Transverse colon (tissue), 4 donors: ENCODE measurements around the gene TRPM3. TPM values are rescaled to one million over a fixed set of nuclear protein-coding genes. Genes with fewer than 3 reads are reported as not detected.

Experiments
- DNase-seq: peaks from one replicate; pipeline ENCODE4 v3.0.0-alpha.2; 2019
- H3K27ac ChIP-seq, 4 donors: fragments of 200-600 bp; sonication (generic); 2 replicates each; pipeline ENCODE4 v1.5.1; 2016 to 2018; ENCODE audit warnings: inconsistent platforms in 4 of 4
- H3K27me3 ChIP-seq: fragments of 200-600 bp; sonication (generic); 2 replicates; pipeline ENCODE4 v1.5.1; 2017; ENCODE audit warnings: inconsistent platforms
- H3K36me3 ChIP-seq, 4 donors: fragments of 200-600 bp; sonication (generic); 2 replicates each; pipeline ENCODE4 v1.5.1; 2017 to 2019; ENCODE audit warnings: inconsistent platforms in 4 of 4
- H3K4me1 ChIP-seq, 4 donors: fragments of 200-600 bp; sonication (generic); 2 replicates each; pipeline ENCODE4 v1.5.1; 2017 to 2020; ENCODE audit warnings: inconsistent platforms in 4 of 4
- H3K4me3 ChIP-seq, 4 donors: fragments of 200-600 bp; sonication (generic); 1 replicate in 1 of 4; 2 replicates in 3 of 4; pipeline versions ENCODE4 v1.5.1 to v1.6.1; 2017 to 2019; ENCODE audit warnings: inconsistent platforms in 4 of 4
- H3K9me3 ChIP-seq, 2 donors: fragments of 200-600 bp; sonication (generic); 2 replicates each; pipeline ENCODE4 v1.5.1; 2017 to 2019; ENCODE audit warnings: inconsistent platforms in 2 of 2
- EP300 ChIP-seq: sonication (generic); formaldehyde crosslinking; IDR thresholded peaks from one replicate; pipeline ENCODE4 v1.6.1; 2017; ENCODE audit warnings: antibody characterized with exemption, low read depth
- POLR2A ChIP-seq: fragments of 450-650 bp; IDR thresholded peaks from one replicate; pipeline ENCODE4 v1.6.1; 2016; ENCODE audit warnings: antibody characterized with exemption, mild to moderate bottlenecking, moderate library complexity
- POLR2AphosphoS5 ChIP-seq, 3 donors: sonication (generic); formaldehyde crosslinking; IDR thresholded peaks; one replicate each; pipeline ENCODE4 v1.6.1; 2016; ENCODE audit warnings: antibody characterized with exemption in 3 of 3
- WGBS, 2 donors: methylation state at CpG; one replicate each; pipeline ENCODE4 v1.1.5; 2018; ENCODE audit warnings: low coverage in 1 of 2; 5-methylcytosine and 5-hydroxymethylcytosine counted together
- in situ Hi-C, 4 donors: fragments of 200-750 bp; cut with MboI; loops; one replicate each; pipeline versions ENCODE4 v1.15.0 to v1.15.1; 2017; ENCODE audit warnings: low sequenced_read_pairs in 3 of 4, low pct_ligation_motif_present in 1 of 4, low pct_unique_long_range_greater_than_20kb in 1 of 4
- intact Hi-C: fragments of 100-400 bp; cut with DNase I; formaldehyde crosslinking; loops from one replicate; pipeline ENCODE4 v1.15.1; 2023; ENCODE audit warnings: low total_unique reads
- total RNA-seq, 4 donors: library from RNA; depleted of rRNA; stranded (reverse); fragments of >200 nt; gene quantifications; one replicate each; pipeline ENCODE4 v1.1.0, GENCODE V29; 2016
- TF ChIP-seq, protein P1 (sequence below), 5 experiments: fragments of 200-600 bp in 3 of 5; fragments of 450-650 bp in 2 of 5; sonication (generic) in 3 of 5; IDR thresholded peaks; 1 replicate in 2 of 5; 2 replicates in 3 of 5; pipeline ENCODE4 v1.5.1; 2016 to 2017; ENCODE audit warnings: antibody characterized with exemption in 5 of 5, inconsistent platforms in 3 of 5, mild to moderate bottlenecking in 2 of 5, moderate library complexity in 1 of 5

Gene TRPM3
- total RNA-seq, 4 donors from 2014 or later, result 0.16 to 1.2 (median 0.32) TPM

DNA sequence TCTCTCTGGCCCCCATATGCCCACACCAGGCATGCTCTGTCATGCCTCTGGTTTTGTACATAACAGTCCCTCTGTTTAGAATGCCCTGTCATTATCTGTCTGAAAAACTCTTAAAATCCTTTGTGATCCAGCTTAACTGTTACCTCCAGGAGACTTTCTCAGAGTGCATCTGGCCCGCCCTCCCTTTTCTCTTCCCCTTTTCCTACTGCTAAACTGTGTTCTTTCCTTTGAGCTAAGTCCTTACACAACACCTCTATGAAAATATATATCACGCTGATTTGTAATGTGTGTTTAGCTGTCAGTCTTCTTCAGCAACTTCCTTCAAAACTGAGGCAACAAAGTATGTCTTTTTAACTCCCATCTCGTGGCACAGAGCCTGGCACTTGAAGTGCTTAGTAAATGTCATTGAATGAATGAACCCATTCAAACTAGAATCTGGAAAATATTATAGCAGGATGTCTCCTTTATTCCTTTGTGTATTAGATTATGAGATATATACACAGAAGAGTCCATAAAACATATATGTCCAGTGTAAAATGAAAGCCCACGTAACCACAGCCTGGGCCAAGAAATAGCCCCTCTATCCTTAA is 540.7 kb downstream of the TRPM3 start:
- Histone ChIP-seq H3K27me3 (no peaks in the 10 kb centered on the region), H3K4me1 (peaks cover 0 to 10% (median 0%) of the 10 kb centered on the region in 4 donors), H3K36me3 (no peaks in the 10 kb centered on the region), H3K9me3 (no peaks in the 10 kb centered on the region), H3K4me3 (no peak overlapping the region), H3K27ac (no peak overlapping the region)
- intact Hi-C loops (no loop called here), in situ Hi-C loops (loop anchor here in 2 of 4 donors (10.0 to 25.0 kb wide), 3 partner anchors 96 to 593 kb away; no protein-coding TSS in a partner anchor)
- WGBS, 2 donors, result 80 to 85% methylated on average over 3 of the region's 4 CpGs
- TF ChIP-seq POLR2A (no peak), POLR2AphosphoS5 (IDR thresholded peaks at IDR 0.05) (no peak), EP300 (no peak)
- TF ChIP-seq, protein P1, sequence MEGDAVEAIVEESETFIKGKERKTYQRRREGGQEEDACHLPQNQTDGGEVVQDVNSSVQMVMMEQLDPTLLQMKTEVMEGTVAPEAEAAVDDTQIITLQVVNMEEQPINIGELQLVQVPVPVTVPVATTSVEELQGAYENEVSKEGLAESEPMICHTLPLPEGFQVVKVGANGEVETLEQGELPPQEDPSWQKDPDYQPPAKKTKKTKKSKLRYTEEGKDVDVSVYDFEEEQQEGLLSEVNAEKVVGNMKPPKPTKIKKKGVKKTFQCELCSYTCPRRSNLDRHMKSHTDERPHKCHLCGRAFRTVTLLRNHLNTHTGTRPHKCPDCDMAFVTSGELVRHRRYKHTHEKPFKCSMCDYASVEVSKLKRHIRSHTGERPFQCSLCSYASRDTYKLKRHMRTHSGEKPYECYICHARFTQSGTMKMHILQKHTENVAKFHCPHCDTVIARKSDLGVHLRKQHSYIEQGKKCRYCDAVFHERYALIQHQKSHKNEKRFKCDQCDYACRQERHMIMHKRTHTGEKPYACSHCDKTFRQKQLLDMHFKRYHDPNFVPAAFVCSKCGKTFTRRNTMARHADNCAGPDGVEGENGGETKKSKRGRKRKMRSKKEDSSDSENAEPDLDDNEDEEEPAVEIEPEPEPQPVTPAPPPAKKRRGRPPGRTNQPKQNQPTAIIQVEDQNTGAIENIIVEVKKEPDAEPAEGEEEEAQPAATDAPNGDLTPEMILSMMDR (IDR thresholded peaks at IDR 0.05), result no peak
- DNase-seq, result no peak

DNA sequence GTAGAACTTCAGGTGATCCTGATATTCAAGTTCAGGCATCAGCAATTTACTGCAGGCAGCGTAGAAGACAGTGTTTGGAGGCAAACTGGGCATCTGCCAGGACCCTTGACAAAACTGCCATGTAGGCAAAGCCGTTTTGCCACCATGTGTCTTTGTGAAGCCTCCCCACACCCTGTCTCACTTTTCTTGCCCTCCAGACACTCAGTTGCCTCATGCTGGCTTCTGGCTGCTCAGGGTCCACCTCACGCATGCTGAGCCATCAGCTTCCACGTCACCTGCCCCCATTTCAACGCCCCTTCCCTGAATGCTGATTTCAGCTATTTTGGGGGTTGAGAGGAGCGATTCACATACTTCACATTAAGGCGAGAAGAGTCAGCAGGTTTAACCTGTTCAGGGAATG is 541.7 kb downstream of the TRPM3 start:
- H3K27me3 ChIP-seq, result no peaks in the 10 kb centered on the region
- peaks cover 0 to 10% (median 0%) of the 10 kb centered on the region in 4 donors for H3K4me1 ChIP-seq
- H3K9me3 ChIP-seq, result no peaks in the 10 kb centered on the region
- DNase-seq, result no peak
- no peak overlapping the region for H3K4me3 ChIP-seq
- intact Hi-C loops (no loop called here), in situ Hi-C loops (loop anchor here in 2 of 4 donors (10.0 to 25.0 kb wide), 3 partner anchors 95 to 592 kb away; no protein-coding TSS in a partner anchor)
- 73 to 92% methylated on average over 2 to 7 of the region's 7 CpGs for WGBS, 2 donors
- no peak overlapping the region for H3K27ac ChIP-seq
- TF ChIP-seq POLR2AphosphoS5 (IDR thresholded peaks at IDR 0.05) (no peak), EP300 (no peak), POLR2A (no peak)
- TF ChIP-seq, protein P1 (IDR thresholded peaks at IDR 0.05), result no peak
- no peaks in the 10 kb centered on the region for H3K36me3 ChIP-seq

DNA sequence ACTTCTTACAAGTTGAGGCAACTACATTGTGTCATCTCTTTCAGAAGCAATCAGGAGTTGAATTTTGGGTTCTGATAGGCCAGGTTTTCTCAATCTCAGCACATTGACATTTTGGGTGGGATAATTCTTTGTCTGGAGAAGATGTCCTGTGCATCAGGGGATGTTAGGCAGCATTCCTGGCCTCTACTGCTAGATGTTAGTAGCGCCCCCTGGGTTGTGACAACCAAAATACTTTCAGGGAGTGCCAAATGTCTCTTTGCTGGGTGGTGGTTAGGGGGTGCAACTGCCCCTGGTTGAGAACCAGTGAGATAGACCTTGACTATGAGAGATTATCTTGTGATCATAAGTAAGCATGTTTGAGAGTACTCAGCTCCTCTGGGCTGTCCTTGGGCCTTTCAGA is 542.7 kb downstream of the TRPM3 start:
- Histone ChIP-seq H3K27ac (no peak overlapping the region), H3K4me3 (no peak overlapping the region), H3K36me3 (no peaks in the 10 kb centered on the region), H3K4me1 (peaks cover 0 to 17% (median 0%) of the 10 kb centered on the region in 4 donors), H3K27me3 (no peaks in the 10 kb centered on the region), H3K9me3 (no peaks in the 10 kb centered on the region)
- in situ Hi-C loops, result loop anchor here in 1 of 4 donors (25.0 kb wide), 2 partner anchors 109 to 591 kb away; no protein-coding TSS in a partner anchor
- intact Hi-C loops, result no loop called here
- WGBS, 2 donors, result 73 to 83% methylated on average over 1 of the region's 1 CpG
- TF ChIP-seq POLR2AphosphoS5 (IDR thresholded peaks at IDR 0.05), result no peak
- TF ChIP-seq, protein P1 (IDR thresholded peaks at IDR 0.05), result no peak
- no peak for TF ChIP-seq POLR2A
- TF ChIP-seq EP300, result no peak
- no peak for DNase-seq

DNA sequence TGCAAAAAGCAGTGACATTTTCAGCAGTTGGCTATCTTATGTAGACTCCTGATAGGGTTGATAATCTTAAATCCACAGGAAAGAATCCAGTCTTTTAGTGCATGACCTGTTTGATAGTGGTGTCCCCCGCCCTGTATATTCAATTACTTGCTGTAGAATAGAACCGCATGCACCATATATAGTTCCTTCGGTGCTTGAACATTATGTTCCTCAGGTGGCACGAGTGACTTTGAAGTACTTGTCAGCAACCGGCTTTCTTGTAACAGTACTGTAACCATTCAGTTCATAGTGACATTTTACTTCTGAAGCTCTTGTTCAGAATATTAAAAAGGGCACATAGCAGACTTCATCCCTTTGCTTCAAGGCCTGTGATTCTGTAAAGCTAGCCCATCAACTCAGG is 543.8 kb downstream of the TRPM3 start:
- no peak for TF ChIP-seq POLR2AphosphoS5 (IDR thresholded peaks at IDR 0.05)
- TF ChIP-seq, protein P1 (IDR thresholded peaks at IDR 0.05), result no peak
- TF ChIP-seq POLR2A, result no peak
- no peak for TF ChIP-seq EP300
- Histone ChIP-seq H3K9me3 (no peaks in the 10 kb centered on the region), H3K36me3 (no peaks in the 10 kb centered on the region), H3K4me3 (no peak overlapping the region), H3K27ac (peak overlapping the region; percentile 3 to 45 (median 40)), H3K4me1 (peaks cover 0 to 17% (median 0%) of the 10 kb centered on the region in 4 donors), H3K27me3 (no peaks in the 10 kb centered on the region)
- WGBS, 2 donors, result 86% methylated on average over 5 of the region's 5 CpGs; no CpG with 5 or more reads in 1 of the 2 donors
- intact Hi-C loops (no loop called here), in situ Hi-C loops (loop anchor here in 1 of 4 donors (25.0 kb wide), 2 partner anchors 110 to 590 kb away; no protein-coding TSS in a partner anchor)
- DNase-seq, result no peak
